GM12874 (cell line): ENCODE measurements around the gene OR8A1.

Experiments used
- CTCF ChIP-seq: IDR thresholded peaks from 2 replicates; pipeline ENCODE4 v1.5.1; 2011; ENCODE audit warnings: low read depth, mild to moderate bottlenecking, control low read depth, low read length, moderate library complexity; ENCODE audit not compliant: insufficient read depth

Gene OR8A1

GRCh38 chr11:124569697-124570096 lies at the start of gene OR8A1:
TSS of gene OR8A1 (plus strand) at chr11:124569997. CDS start at chr11:124570120, 123 bp downstream.
- TF ChIP-seq CTCF, result no peak

- no peak for TF ChIP-seq CTCF
These were observed 49.3 kb upstream of the OR8A1 start for GRCh38 chr11:124520550-124520854.

- TF ChIP-seq CTCF, result no peak
These were observed 36.2 kb upstream of the OR8A1 start for GRCh38 chr11:124533626-124534025.

GRCh38 chr11:124534051-124534450 lies 35.7 kb upstream of the OR8A1 start:
- TF ChIP-seq CTCF, result no peak

- TF ChIP-seq CTCF, result no peak
These were observed 34.1 kb upstream of the OR8A1 start for GRCh38 chr11:124535552-124536232.

GRCh38 chr11:124536520-124536919 lies 33.3 kb upstream of the OR8A1 start:
- no peak for TF ChIP-seq CTCF

- no peak for TF ChIP-seq CTCF
These were observed 31.8 kb upstream of the OR8A1 start for GRCh38 chr11:124538019-124538418.
